Loucy (cell line): ENCODE measurements around the gene HDLBP.

Experiments used
- H2AFZ ChIP-seq: fragments of 200-600 bp; sonication (generic); 2 replicates; pipeline ENCODE4 v1.6.0; 2016; ENCODE audit warnings: antibody characterized with exemption, mild to moderate bottlenecking, low read length, moderate library complexity
- H3F3A ChIP-seq: fragments of 200-600 bp; 2 replicates; pipeline ENCODE4 v1.6.0; 2016; ENCODE audit warnings: antibody characterized with exemption, low read depth, mild to moderate bottlenecking
- H3K27me3 ChIP-seq: fragments of 200-600 bp; sonication (generic); 2 replicates; pipeline ENCODE4 v1.6.1; 2014; ENCODE audit warnings: low read length, mild to moderate bottlenecking; ENCODE audit not compliant: insufficient read depth, poor library complexity, severe bottlenecking
- H3K36me3 ChIP-seq: fragments of 200-600 bp; sonication (generic); 2 replicates; pipeline ENCODE4 v1.6.1; 2016; ENCODE audit warnings: low read length; ENCODE audit not compliant: insufficient read depth
- H3K4me1 ChIP-seq: fragments of 200-600 bp; sonication (generic); 2 replicates; pipeline ENCODE4 v1.5.1; 2014; ENCODE audit warnings: low read length, mild to moderate bottlenecking; ENCODE audit not compliant: insufficient read depth, poor library complexity, severe bottlenecking
- H3K4me2 ChIP-seq: fragments of 200-600 bp; sonication (generic); 2 replicates; pipeline ENCODE4 v1.6.0; 2014; ENCODE audit warnings: antibody characterized with exemption, low read length, low read depth, mild to moderate bottlenecking; ENCODE audit not compliant: poor library complexity, severe bottlenecking
- H3K4me3 ChIP-seq: fragments of 200-600 bp; sonication (generic); 2 replicates; pipeline ENCODE4 v1.5.1; 2014; ENCODE audit warnings: low read length, mild to moderate bottlenecking, mixed read lengths; ENCODE audit not compliant: poor library complexity, severe bottlenecking
- H3K79me2 ChIP-seq: fragments of 200-600 bp; sonication (generic); 2 replicates; pipeline ENCODE4 v1.6.1; 2014; ENCODE audit warnings: low read length; ENCODE audit not compliant: insufficient read depth
- H3K9ac ChIP-seq: fragments of 200-600 bp; sonication (generic); 2 replicates; pipeline ENCODE4 v1.6.0; 2014; ENCODE audit warnings: mild to moderate bottlenecking, low read depth, low read length, moderate library complexity; ENCODE audit not compliant: poor library complexity, severe bottlenecking
- H3K9me2 ChIP-seq: fragments of 200-600 bp; sonication (generic); replicated peaks from 2 replicates; pipeline ENCODE4 v1.6.1; 2016; ENCODE audit warnings: low read depth, low read length, mixed read lengths
- H3K9me3 ChIP-seq: fragments of 200-600 bp; sonication (generic); 2 replicates; pipeline ENCODE4 v1.6.1; 2014; ENCODE audit warnings: mild to moderate bottlenecking, antibody characterized with exemption, low read length, low read depth; ENCODE audit not compliant: insufficient read depth
- H4K20me1 ChIP-seq: fragments of 200-600 bp; sonication (generic); 2 replicates; pipeline ENCODE4 v1.6.0; 2014; ENCODE audit warnings: antibody characterized with exemption, low read length, mild to moderate bottlenecking; ENCODE audit not compliant: insufficient read depth, poor library complexity, severe bottlenecking
- EZH2phosphoT487 ChIP-seq: fragments of 200-600 bp; IDR thresholded peaks from 2 replicates; pipeline ENCODE4 v1.6.1; 2018; ENCODE audit warnings: antibody characterized with exemption, mild to moderate bottlenecking, moderate library complexity, borderline replicate concordance
- TF ChIP-seq, protein P1 (sequence below): fragments of 200-600 bp; sonication (generic); conservative IDR thresholded peaks from 2 replicates; pipeline ENCODE4 v1.5.1; 2014; ENCODE audit warnings: mild to moderate bottlenecking, antibody characterized with exemption, low read length

Gene HDLBP

DNA sequence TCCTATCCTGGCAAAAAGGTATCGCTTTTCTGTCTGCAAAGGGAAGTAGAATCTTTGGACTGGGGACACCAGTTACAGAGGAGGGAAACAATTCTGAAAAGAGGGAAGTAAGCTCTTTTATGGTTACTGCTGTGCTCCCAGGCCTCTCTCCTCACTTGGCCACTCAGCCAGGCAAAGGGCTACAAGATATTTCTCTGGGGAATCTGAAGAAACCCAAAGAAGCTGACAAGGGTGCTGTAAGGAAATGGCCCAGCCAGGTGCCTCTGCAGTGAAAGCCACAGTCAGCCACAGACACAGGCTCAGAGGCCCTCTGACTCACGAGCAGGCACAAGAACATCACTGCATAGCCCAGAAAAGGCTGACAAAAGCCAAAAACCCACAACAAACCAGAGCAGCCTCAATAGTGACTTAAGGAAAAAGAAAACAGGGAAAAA lies 5.8 kb downstream of the HDLBP start:
- peaks cover 69% of the 10 kb centered on the region for H3K4me1 ChIP-seq
- H3K4me3 ChIP-seq = peak overlapping the region; percentile 51
- H3K4me2 ChIP-seq = peak overlapping the region; percentile 85

DNA sequence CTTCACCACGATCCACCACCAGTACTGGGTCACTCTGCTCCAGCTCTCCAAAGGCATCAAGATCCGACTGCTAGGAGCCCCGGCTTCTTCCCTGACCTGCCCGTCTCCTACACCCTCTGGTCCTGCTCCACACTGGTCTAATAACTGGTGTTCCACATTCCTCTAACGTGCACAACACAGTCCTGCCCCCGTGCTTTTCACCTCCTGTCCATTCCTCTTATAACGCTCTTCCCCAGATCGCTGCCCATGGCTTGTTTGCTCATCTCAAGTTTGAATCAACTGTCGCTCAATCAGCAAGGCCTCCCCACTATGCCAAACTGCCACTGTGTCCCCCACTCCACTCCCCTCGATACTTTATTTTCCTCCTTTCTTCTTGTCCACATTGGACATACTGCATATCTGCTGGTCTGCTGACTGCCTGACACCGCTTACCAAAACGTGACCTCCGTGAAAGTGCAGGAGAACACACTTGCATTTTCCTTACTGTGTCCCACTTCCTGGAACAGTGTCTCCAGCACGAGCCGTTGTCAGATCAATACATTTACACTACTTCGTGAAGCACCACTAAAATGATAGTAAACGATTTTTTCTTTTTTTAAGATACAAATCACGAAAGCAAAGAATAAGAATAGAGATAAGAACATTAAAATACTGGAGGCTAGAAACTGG lies 6.5 kb downstream of the HDLBP start:
- TF ChIP-seq, protein P1, sequence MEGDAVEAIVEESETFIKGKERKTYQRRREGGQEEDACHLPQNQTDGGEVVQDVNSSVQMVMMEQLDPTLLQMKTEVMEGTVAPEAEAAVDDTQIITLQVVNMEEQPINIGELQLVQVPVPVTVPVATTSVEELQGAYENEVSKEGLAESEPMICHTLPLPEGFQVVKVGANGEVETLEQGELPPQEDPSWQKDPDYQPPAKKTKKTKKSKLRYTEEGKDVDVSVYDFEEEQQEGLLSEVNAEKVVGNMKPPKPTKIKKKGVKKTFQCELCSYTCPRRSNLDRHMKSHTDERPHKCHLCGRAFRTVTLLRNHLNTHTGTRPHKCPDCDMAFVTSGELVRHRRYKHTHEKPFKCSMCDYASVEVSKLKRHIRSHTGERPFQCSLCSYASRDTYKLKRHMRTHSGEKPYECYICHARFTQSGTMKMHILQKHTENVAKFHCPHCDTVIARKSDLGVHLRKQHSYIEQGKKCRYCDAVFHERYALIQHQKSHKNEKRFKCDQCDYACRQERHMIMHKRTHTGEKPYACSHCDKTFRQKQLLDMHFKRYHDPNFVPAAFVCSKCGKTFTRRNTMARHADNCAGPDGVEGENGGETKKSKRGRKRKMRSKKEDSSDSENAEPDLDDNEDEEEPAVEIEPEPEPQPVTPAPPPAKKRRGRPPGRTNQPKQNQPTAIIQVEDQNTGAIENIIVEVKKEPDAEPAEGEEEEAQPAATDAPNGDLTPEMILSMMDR = no peak
- TF ChIP-seq EZH2phosphoT487 = no peak
- H3K4me1 ChIP-seq = peaks cover 70% of the 10 kb centered on the region
- peaks cover 93% of the 10 kb centered on the region for H3K79me2 ChIP-seq
- H3K9me3 ChIP-seq = no peaks in the 10 kb centered on the region
- H3F3A ChIP-seq = peaks cover 4% of the 10 kb centered on the region; the same call in 1 of the 2 replicates
- H3K27me3 ChIP-seq = no peaks in the 10 kb centered on the region
- H3K4me3 ChIP-seq = peak overlapping the region; percentile 51
- H4K20me1 ChIP-seq = peaks cover 18% of the 10 kb centered on the region
- no peaks in the 10 kb centered on the region for H3K36me3 ChIP-seq
- H3K9ac ChIP-seq = peak overlapping the region; percentile 48
- peak overlapping the region; percentile 85 for H3K4me2 ChIP-seq
- H2AFZ ChIP-seq = no peak overlapping the region
- no peaks in the 10 kb centered on the region for H3K9me2 ChIP-seq

More for the DNA sequence above, 5.8 kb downstream of the HDLBP start:
- no peaks in the 10 kb centered on the region for H3K9me2 ChIP-seq
- H3K9me3 ChIP-seq = no peaks in the 10 kb centered on the region
- H3K9ac ChIP-seq = peak overlapping the region; percentile 48
- no peaks in the 10 kb centered on the region for H3K36me3 ChIP-seq
- no peak overlapping the region for H2AFZ ChIP-seq
- no peak for TF ChIP-seq EZH2phosphoT487
- TF ChIP-seq, protein P1 = no peak
- H3K79me2 ChIP-seq = peaks cover 93% of the 10 kb centered on the region
- peaks cover 16% of the 10 kb centered on the region for H4K20me1 ChIP-seq
- H3K27me3 ChIP-seq = no peaks in the 10 kb centered on the region
- peaks cover 4% of the 10 kb centered on the region; the same call in 1 of the 2 replicates for H3F3A ChIP-seq

DNA sequence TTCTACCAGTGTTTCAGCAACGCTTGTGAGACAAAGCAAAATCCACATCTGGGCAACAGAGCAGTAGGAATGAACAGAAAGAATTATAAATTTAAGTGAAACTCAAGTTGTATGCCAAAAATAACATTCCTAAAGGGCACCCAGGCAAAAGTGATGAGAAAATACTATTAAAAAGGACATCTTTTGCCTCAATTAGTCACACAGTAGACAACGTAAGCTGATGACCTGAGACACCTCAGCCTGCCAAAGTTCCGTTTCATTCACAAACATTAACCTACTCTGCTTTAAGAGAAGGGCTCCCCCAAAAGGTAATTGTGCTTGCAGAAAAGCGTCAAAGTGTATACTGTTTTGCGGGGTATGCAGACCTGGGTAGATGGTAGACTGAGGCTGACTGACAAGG lies 7.2 kb downstream of the HDLBP start:
- H3K27me3 ChIP-seq = no peaks in the 10 kb centered on the region
- peaks cover 93% of the 10 kb centered on the region for H3K79me2 ChIP-seq
- H3F3A ChIP-seq = peaks cover 4% of the 10 kb centered on the region; the same call in 1 of the 2 replicates
- peak overlapping the region; percentile 11 for H3K9ac ChIP-seq
- TF ChIP-seq, protein P1 = no peak
- TF ChIP-seq EZH2phosphoT487 = no peak
- no peaks in the 10 kb centered on the region for H3K9me3 ChIP-seq
- H3K36me3 ChIP-seq = no peaks in the 10 kb centered on the region
- H3K9me2 ChIP-seq = no peaks in the 10 kb centered on the region
- H4K20me1 ChIP-seq = peaks cover 18% of the 10 kb centered on the region
- H2AFZ ChIP-seq = no peak overlapping the region
- no peak overlapping the region for H3K4me3 ChIP-seq
- no peak overlapping the region for H3K4me2 ChIP-seq
- peaks cover 69% of the 10 kb centered on the region for H3K4me1 ChIP-seq
